GM21390 (cell line): Measurements from ENCODE around the gene STXBP4.
"Not testable (repeated sequence)": the region's sequence is repeated elsewhere in the genome, so short reads cannot be mapped to it uniquely, and the experiment has no call there.

Experiments used
- ATAC-seq: cut with Tn5 transposase; IDR thresholded peaks from one replicate; pipeline ENCODE4 v1.9.1; 2021; ENCODE audit not compliant: unreplicated experiment

The STXBP4 gene

DNA sequence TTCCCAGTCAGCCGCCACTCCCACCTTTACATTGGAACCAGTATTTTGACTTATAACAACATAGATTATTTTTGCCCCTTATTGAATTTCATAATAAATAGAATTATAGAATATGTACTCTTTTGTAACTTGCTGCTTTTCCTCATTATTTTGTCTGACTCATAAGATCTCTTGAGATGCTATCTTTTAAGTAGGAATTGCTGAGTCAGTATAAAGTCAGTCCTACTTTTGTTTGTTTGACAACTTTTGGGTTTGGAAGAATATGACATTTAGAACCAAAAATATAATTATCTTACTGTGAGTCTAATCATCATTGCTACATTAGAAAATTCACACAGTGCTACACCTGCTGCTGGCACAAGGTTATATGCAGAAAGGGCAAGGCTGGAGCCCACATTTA is 69.7 kb downstream of the STXBP4 start:
- ATAC-seq = no peak

GRCh38 chr17:55040611-55041010 is 72.0 kb downstream of the STXBP4 start:
- no peak for ATAC-seq

DNA sequence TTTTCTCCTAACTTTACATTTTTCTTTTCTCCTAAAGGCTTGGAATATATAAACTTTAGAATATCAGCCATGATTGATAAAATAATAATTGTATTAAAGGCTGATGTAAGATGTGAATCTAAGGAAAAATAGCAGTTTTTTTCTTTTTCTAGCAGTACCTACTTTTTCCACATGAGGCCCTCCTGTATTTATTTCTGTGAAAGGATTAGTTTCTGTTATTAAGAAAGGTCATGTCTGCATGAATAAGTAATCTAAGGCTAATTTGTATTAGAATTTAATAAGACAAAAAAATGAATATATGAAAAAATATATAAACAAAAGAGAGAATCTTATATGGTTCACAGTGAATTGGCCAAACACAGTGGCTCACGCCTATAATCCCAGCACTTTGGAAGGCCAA is 85.3 kb downstream of the STXBP4 start:
- no peak for ATAC-seq

GRCh38 chr17:55054429-55054828 is 85.9 kb downstream of the STXBP4 start:
- ATAC-seq = no peak

GRCh38 chr17:55056526-55056925 is 88.0 kb downstream of the STXBP4 start:
- ATAC-seq = no peak

- ATAC-seq = no peak
These were observed 88.6 kb downstream of the STXBP4 start for GRCh38 chr17:55057184-55057583.

DNA sequence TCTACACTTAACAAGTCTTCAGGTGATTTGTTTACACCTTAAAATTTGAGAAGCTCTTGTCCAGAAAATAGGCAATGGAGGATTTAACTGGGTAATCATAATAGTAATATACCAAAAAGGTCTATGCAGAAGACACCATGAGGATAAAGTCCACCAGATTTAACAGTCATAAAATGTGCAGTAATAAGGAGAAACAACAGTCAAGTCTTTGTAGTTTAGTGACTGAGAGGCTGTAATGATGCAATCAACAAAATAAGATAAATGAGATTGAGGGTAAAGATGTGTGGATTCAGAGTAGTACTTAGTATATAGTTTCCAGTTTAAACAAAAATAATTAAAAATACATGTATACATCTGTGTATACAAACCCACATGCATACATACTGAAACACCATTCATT is 91.2 kb downstream of the STXBP4 start:
- no peak for ATAC-seq

DNA sequence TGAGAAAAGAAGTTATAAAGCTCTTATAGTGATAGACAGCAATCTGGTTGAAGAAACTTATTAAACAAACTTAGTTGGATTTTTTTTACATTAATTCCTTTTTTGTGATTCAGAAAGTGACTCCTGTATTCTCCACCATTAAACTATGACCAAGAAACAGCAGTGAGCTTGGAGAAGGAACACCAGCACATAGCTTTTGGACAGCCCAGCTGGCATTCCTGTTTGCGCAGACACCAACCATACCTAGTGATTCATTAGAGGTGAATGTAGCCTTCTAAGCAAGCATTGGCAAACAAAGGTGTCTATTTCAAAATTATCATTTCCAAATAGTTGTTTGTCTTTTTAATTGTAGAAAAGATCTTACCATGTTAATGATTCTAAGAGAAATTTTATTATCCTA is 94.4 kb downstream of the STXBP4 start:
- no peak for ATAC-seq

- ATAC-seq = no peak
These were observed 95.6 kb downstream of the STXBP4 start for GRCh38 chr17:55063885-55064874.

GRCh38 chr17:55067697-55068439 is 99.3 kb downstream of the STXBP4 start:
- ATAC-seq = no peak

GRCh38 chr17:55068862-55069811 is 100.6 kb downstream of the STXBP4 start:
- ATAC-seq = no peak

DNA sequence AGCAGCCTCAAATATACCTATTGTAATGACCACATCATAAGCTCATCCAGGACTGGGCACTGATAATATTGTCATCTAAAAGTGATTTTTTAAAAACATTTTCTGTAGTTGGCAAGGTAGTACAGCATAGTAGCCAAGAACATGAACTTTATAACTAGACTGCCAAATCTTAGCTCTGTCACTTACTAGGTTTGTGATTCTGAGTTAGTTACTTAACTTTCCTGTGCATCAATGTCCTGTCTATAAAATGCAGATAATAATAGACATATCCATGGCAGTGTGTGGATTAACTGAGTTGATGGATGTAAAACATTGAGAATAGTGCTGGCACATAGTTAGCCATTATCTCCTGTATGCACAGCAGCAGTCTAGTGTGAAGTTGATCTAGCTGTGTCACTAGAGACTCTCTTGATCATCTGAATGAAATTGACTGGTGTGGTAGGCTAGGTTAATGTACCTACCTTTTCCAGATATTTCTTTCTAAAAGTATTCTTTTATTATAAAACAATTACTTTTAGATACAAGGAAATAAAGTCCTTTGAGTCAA is 101.5 kb downstream of the STXBP4 start:
- no peak for ATAC-seq

DNA sequence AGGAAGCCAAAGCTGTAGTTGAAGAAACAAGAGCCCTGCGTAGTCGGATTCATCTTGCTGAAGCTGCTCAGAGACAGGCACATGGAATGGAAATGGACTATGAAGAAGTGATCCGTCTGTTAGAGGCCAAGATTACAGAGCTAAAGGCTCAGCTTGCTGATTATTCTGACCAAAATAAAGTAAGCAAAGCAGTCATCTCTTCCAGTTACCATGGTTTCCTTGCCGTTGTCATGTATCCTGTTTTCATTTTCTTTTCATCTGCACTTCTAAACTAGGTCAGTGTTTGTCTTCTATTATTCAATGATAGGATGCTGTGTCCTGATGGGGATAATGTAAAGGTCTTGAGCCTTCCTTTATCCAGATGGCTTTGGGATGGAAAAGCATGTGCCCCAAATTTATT is 104.3 kb downstream of the STXBP4 start:
- ATAC-seq = no peak

DNA sequence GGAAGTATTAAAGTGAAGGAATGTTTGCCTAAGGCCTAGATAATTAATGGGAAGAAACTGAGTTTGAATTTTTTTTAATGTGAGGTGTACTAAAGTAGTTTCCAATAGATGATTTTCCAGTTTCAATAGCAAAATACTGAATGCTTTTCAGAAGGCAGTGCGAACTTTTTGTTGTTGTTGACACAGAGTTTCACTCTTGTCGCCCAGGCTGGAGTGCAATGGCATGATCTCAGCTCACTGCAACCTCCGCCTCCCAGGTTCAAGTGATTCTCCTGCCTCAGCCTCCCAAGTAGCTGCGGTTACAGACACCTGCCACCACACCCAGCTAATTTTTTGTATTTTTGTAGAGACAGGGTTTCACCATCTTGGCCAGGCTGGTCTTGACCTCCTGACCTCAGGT is 104.9 kb downstream of the STXBP4 start:
- not testable (repeated sequence) for ATAC-seq

GRCh38 chr17:55081559-55081958 is 113.0 kb downstream of the STXBP4 start:
- ATAC-seq = no peak

DNA sequence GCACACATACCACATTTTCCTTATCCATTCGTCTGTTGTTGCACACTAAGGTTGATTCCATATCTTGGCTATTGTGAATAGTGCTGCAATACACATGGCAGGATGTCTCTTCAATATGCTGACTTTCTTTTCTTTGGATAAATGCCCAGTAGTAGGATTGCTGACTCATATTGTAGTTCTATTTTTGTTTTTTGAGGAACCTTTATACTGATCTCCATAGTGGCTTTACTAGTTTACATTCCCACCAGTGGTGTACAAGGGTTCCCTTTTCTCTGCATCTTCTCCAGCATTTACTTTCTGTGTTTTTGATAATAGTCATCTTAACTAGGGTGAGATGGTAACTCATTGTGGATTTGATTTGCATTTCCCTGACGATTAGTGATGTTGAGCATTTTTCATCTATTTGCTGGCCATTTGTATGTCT is 118.1 kb downstream of the STXBP4 start:
- ATAC-seq = no peak

DNA sequence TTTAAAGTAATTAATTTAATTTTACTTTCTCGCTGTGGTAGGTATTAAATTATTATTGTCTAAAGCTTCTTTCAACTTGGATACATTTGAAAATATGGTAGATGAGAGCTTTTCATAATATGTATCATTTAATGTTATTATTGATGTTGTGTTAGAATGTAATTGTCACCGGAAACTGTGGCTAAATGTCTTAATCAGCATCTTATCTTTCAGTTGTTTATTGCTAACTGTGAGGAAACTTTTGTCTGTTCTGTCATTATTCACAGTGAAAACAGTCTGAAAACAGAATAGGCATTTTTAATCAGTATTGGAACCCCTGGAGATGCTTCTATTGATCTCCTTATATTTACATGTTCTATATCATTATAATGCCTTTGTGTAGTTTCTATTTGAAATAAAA is 120.7 kb downstream of the STXBP4 start:
- no peak for ATAC-seq

GRCh38 chr17:55090079-55090492 is 121.5 kb downstream of the STXBP4 start:
- peak; percentile 98 for ATAC-seq

DNA sequence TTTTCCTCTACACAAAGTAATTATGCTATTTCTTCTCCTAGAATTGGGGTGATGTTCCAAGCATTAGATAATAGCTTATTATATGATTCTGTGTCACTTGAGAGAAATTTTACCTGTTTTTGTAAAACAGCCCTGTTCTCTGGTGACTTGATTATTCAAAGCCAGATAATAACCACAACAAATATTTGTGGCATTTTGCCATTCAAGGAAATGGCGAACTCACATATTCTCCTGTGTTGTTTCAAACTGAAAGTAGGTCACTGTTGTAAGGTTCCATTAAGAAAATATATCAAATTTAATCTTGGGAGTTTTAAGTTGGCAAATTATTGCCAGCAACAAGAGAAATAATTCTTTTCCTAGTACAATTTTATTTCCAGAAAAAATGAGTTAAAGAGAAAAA is 124.8 kb downstream of the STXBP4 start:
- no peak for ATAC-seq

DNA sequence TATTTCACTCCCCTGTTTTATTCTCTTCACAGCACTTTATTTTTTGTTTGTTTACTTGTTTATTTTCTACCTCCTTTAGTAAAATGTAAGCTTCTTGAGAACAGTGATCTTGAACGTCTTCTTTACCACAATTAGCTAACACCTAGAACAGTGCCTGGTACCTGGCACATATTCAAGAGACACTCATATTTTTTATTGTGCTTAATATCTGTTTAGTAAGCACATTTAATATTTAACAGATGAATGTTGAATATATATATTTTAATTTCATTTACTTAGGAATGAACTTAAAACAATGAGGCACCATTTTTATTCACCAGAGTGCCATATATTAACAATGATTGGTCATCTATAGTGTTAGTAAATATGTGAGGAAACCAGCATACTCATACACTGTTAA is 130.2 kb downstream of the STXBP4 start:
- no peak for ATAC-seq

GRCh38 chr17:55110521-55110920 is 142.0 kb downstream of the STXBP4 start:
- ATAC-seq = no peak
